NCI-H146 (cell line): Measurements from ENCODE around the gene NRP2.

Source experiments
- DNase-seq: peaks from one replicate; lab custom pipeline; 2025; lab: John Stamatoyannopoulos, UW

Gene NRP2

DNA sequence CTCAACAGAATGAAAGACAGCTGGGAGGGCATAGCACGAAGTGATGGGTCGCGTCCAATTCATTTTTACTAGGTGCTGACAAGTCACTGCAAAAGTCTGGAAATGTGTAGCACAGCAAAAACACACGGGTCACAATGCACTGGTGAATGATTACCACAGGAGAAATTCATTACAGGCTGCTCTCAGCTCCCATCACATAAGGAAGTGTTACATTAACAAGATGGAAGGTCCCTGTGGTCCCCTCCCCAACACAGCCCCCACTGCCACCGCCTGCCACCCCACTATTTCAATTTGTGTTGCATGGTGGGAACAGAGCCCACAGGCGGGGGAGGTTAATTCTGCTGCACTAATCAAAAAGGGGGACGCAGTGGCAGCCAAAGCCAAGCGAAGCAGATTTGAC is 122.8 kb downstream of the NRP2 start:
- no peak for DNase-seq

- DNase-seq: no peak
Measured at GRCh38 chr2:205806143-205806905, 124.0 kb downstream of the NRP2 start.

DNA sequence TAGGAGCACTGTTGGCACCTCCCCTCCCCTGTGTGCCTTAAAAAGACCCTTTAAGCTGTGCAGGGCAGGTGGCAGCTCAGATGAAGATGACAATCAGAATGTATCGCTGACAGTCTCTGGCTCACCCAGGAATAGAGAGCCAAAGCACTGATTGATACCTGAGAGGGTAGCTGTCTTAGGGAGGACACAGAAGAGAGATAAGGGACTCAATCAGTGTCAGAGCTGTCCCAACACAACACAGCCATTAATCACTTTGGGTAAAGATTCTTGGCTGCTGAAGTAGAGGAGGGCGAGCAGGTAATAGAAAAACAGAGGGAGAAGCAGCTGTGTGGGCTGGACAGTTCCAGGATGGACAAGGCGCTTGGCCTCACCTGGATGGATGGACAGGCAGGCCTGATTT is 124.9 kb downstream of the NRP2 start:
- no peak for DNase-seq

DNA sequence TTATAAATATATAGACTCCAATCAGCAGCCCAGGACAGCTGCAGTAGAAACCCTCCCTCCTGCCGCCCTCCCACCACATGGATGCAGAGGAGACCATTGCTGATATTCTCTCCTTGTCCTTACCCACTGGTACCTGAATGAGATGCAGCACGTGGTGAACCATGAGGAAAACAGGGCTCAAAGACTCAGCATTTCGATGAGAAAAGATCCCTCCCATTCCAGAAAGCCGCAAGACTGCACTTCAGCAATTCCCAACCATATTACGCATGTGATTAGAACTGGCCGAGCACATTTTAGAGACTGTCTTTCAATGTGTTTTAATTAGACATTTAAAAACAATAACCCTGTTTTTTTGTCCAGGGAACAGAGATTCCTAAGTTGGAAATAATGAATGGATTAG is 125.5 kb downstream of the NRP2 start:
- no peak for DNase-seq

DNA sequence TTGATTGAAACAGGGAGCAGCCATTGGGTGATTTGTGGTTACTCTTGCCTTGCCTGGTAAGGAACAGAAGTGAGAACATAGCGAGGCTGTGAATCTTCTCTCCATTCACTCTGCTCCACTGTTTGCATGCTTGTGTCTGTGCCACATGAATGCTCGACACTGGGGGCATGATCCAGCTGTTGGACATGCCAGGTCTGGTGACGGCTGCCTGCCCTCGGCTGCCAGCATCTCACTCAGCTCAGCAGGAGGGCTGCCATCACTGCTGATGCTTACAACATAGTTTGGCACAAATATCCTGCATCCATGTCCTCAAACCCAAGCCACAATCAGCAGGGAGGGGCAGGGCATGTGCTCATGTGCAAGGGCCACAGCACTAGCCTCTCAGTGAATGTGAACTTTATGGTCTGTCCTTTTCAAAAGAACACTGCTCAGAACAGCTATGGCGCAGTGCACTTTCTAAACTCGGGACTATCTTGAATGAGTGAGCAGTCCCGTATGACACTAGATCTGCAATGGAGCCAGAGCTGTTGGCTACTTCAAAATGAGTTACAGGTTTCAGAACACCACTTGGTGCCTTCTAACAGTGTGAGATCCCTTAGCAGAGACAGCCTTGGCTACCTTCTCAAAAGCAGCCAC is 126.3 kb downstream of the NRP2 start:
- DNase-seq: no peak

GRCh38 chr2:205811387-205811786 is 129.1 kb downstream of the NRP2 start:
- DNase-seq: no peak

DNA sequence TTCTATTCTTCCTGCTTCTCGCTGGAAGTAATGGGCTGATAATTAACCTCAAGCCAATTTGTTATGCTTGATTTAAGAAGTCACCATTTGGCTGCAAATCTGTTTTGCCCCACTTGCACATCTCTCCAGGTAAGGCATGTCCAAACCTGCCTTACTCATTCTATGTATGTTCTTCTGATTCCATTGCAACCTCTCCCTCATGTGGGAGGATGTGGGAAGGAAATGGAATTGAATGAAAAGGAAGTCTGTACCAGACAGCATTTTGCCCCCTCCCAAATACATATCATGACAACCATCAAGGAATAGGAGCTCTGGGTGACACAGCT is 131.7 kb downstream of the NRP2 start:
- no peak for DNase-seq

DNA sequence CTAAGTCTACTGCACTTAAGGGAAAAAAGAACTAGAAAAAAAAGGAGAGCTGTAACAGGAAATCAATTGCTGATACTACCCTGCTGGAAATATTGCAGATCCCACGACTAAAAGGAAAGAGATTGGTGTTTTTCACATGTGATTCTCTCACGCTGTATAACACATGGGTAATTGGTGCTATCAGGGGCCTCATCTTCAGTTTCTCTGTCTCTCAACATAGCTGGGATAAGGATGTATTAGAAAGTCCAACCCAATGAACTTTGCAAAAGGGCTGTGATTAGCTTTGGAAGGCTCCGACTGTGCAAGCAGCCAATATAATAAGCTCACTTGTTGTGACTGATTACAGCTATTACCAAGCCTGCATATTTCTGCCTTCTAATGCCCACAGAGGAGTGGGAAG is 133.4 kb downstream of the NRP2 start:
- peak; percentile 5 for DNase-seq

GRCh38 chr2:205816268-205816667 is 134.0 kb downstream of the NRP2 start:
- DNase-seq: no peak

DNA sequence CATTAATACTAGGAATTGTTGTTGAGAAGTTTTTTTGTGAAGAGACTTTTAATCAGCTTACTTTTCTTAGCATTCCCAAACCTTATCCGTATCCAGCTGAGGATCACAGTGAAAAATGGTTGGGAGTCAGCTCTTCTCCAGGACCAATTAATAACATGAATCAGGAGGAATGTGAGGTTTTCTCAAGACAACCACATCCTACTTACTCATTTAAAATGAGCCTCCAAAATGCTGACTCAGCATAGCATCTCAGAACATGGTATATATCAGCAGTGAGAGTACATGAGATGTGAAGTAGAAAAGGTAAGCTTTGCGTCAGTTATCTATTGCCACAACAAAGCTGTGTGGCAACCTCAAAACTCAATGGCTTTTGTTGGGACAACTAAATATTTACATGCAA is 140.3 kb downstream of the NRP2 start:
- DNase-seq: no peak

DNA sequence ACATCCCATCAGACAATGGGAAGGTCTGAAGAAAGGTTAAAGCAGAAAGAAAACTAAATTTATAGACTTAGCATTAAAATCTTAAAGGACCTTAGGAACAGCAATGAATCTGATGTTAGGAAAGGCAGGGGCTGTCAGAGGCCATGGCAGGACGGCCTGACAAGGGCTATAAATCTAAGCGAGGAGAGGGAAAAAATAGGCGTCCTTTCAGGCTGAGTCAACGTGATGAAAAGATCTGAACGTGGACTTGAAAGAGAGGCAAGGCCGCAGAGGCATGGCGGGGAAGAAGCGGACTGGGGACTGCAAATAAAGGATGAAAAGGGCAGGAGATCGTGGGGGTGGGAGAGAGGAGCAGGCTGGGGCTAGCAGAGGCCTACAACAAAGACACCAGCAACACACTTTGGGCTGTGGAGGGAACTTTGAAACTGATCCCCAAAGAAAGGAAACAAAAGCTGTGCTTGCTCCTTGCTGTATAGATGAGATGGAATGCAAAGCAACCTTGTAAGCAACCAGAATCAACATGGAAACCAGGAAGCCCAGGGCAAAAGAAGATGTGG is 145.6 kb downstream of the NRP2 start:
- DNase-seq: no peak

DNA sequence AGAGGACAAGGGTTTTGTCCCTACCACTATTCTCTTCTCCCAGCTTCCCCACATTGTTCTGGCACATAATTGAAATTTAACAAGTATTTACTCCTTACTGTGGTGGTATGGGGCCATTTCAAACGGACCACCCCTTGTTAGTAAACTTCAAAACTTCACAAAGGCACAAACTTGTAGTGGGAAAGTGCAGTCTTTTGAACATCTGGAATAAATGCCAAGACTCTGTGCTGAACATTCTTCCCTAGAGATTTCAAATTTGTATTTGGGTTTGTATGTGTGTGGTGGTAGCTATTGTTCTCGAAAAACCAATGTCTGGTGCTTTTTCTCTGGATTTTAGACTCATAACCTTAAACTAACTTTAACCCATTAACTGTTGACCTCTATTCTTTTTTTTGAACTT is 151.6 kb downstream of the NRP2 start:
- DNase-seq: no peak

- DNase-seq: no peak
Measured at GRCh38 chr2:205834796-205835195, 152.5 kb downstream of the NRP2 start.

GRCh38 chr2:205835251-205835791 is 153.0 kb downstream of the NRP2 start:
- no peak for DNase-seq

- no peak for DNase-seq
Measured at GRCh38 chr2:205835923-205836322, 153.6 kb downstream of the NRP2 start.

DNA sequence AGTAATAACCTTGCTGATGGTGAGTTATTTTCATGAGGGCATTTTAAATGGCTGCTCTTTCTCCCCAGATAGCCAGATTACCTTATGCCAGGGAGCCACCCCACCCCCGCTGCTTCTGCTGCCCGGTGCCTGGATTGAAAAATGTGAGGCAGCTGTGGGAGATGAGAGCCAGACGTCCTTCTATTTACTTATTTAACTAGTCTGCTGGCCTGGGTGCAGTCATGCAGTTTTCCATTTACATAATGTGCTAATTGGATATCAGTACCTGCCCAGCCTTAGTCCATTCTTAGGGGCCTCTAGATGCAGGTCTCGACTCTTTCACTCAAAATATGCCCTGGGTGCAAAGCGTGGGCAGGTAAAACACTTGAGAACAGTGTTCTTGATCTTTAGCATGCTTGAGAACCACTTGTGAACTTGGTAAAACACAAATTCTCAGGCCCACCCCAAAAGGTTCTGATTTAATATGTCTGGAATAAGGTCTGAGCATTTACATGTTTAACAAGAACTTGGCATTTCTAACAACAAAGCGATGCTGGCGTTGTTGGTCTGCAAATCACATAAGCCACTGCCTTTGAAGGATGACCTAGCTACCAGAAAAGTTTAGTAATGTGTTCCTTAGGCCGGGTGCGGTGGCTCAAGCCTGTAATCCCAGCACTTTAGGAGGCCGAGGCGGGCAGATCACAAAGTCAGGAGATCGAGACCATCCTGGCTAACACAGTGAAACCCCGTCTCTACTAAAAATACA is 154.3 kb downstream of the NRP2 start:
- peak; percentile 80 for DNase-seq

DNA sequence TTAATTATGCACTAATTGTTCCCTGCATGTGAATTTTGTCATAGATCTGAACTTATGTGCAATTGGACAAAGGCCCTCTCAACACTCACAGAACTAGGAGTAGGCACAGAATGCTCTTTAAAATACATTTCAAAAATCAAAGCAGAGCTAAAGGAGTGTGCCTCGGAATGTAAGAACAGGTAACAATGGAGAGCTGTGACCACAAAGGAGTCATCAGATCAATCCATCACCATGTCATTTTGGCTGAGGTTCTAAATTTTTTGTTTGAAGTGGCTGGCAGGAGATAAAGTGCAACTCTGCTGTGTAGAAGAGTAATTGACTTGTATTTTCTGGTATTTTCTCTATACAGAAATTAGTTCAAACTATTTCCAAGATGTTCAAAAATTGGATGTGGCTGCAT is 155.4 kb downstream of the NRP2 start:
- no peak for DNase-seq

DNA sequence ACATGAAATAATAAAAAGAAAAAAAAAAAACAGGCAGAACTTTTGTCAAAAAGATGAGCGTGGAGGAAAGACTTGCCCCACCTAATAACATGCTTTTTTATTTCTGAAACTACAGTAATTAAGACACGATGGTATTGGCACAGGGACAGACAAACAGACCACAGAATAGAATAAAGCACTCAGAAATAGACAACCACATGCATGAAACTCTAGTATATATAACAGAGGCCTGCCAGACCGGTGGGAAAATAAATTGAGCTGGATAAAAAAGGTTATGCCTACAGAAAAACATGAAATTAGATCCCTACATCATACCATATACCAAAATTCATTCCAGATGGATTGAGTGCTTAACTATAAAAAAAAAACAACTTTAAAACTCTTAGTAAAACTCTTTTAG is 163.1 kb downstream of the NRP2 start:
- no peak for DNase-seq
